AG04449 (cell line): ENCODE results near the gene CIB2.

Experiments
- CTCF ChIA-PET: fragments of 350-600 bp; formaldehyde crosslinking; extraction: SDS; loops from one replicate; lab custom pipeline; 2021; ENCODE audit warnings: antibody characterized with exemption; lab: Yijun Ruan, JAX
- POLR2A ChIA-PET: fragments of 400-600, 350-600 bp; formaldehyde crosslinking; extraction: SDS; loops from one replicate; lab custom pipeline; 2020; ENCODE audit warnings: antibody characterized with exemption, inconsistent platforms; lab: Yijun Ruan, JAX
- DNase-seq: peaks from one replicate; pipeline ENCODE4 v3.0.0-alpha.2; 2010; ENCODE audit warnings: low read depth, low spot score
- H3K4me3 ChIP-seq: 2 replicates; pipeline ENCODE4 v1.5.1; 2011; ENCODE audit warnings: low read depth, mild to moderate bottlenecking, control low read depth, low read length
- CTCF ChIP-seq: IDR thresholded peaks from one replicate; pipeline ENCODE4 v1.5.1; 2011; ENCODE audit warnings: mild to moderate bottlenecking, moderate library complexity, low read length, control low read depth, inconsistent platforms; ENCODE audit not compliant: insufficient read depth; ENCODE audit errors: missing control alignments

CIB2 gene

GRCh38 chr15:78129751-78130287 lies 1.4 kb downstream of the CIB2 start:
- DNase-seq: no peak
- ChIA-PET CTCF (interaction anchor here (0.6 to 14.9 kb wide), 16 partner anchors 8 to 471 kb away, joined by 3 to 145 read pairs (median 4); partner anchors contain the start of gene SKIC8), POLR2A (no interaction called here)

DNA sequence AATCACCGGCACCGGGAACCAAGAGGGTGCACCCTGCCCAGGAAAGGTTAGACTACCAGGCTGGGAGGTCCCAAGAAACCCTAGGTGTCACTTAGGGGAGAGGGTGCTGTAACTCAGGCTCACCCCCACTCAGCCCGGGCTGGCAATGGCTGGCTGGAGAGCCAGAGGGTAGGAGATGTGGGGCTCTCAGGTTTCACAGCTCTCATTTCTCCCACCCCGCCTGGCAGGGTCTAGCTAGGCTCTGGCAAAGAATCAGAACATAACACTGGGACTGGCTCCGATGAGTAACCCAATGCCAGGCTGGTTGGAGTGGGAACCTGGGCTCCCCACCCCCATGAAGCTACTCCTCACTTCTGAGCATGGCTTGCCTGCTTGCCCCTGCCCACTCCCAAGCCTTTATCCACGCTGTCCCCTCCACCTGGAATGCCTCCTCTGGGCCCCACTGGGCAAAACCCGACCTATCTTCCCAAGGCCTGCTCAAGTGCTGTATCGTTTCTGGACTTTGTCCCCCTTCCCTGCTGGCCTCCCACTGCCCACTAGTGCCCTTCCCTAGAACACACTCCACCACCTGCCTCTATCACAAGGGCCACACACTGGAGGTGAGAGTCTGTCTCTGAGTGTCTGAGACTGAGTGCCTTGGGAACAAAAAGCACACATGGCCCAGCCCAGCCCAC lies 2.0 kb downstream of the CIB2 start:
- DNase-seq: no peak
- no peak overlapping the region for H3K4me3 ChIP-seq
- TF ChIP-seq CTCF: no peak
- ChIA-PET POLR2A (no interaction called here), CTCF (interaction anchor here (1.1 to 14.9 kb wide), 5 partner anchors 16 to 163 kb away, joined by 3 to 145 read pairs (median 21); no protein-coding TSS in a partner anchor)

More at GRCh38 chr15:78129751-78130287, 1.4 kb downstream of the CIB2 start:
- H3K4me3 ChIP-seq: no peak overlapping the region
- TF ChIP-seq CTCF: no peak

DNA sequence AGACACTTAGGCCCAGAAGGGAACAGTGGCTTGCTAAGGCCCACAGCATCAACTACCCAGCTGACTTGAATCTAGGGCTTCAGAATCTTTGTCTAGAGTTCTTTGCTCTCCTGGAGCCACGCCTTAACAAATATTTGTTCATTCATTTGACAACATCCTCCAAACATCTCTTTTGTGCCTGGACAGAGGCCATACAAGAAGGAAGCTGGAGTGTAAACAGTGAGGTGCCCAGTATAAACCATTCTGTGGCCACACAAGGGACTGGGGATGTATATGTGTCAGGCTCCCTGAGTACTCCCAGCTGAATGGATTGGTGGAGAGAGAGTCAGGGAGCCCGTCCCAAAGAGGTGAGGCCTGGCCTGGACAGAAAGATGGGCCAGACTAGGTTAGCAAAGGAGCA lies 3.4 kb downstream of the CIB2 start:
- ChIA-PET POLR2A (no interaction called here), CTCF (interaction anchor here (1.0 to 14.9 kb wide), 4 partner anchors 12 to 169 kb away, joined by 3 to 145 read pairs (median 61); no protein-coding TSS in a partner anchor)
- no peak overlapping the region for H3K4me3 ChIP-seq
- no peak for DNase-seq
- TF ChIP-seq CTCF: no peak

DNA sequence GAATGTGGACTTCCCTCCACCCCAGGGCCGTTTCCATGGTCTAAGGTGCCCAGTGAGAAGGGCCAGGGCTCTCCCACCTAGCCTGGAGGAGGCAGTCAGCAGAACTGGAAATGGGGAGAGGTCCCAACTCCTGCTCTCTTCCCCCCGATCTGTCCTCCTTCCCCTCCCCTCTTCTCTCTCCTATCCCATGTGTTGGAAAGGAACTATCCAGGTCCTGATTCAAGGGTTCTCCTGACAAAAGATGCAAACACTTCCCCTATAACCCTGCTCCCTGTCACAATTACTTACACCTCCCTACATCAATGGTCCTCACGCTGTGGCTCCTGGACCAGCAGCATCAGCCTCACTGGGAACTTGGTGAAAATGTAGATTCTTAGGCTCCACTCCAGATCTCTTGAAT lies 6.0 kb downstream of the CIB2 start:
- no peak for TF ChIP-seq CTCF
- DNase-seq: no peak
- no peak overlapping the region for H3K4me3 ChIP-seq
- POLR2A ChIA-PET: interaction anchor here (0.6 kb wide), 1 partner anchor 30 kb away, joined by 3 read pairs; no protein-coding TSS in a partner anchor
- CTCF ChIA-PET: interaction anchor here (1.1 to 14.9 kb wide), 5 partner anchors 16 to 161 kb away, joined by 4 to 145 read pairs (median 13); no protein-coding TSS in a partner anchor

DNA sequence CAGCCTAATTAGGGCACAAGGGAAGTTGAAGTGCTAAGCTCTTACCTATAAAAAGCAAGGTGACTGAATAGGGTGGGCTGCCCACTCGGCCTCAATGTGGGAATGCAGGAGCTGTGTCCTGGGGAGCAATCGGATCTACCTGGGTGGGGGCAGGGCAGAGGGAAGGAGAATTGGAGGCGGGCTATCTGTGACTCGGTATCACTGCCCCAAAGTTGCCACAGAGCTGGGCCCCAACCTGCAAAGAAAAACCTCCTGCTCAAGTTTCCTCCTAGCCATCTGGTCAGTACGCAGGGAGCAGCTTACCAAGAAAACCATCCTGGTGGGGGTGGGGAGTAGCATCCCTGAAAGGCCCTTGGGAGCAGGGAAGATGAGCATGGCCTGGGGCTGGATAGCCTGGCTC lies 10.7 kb downstream of the CIB2 start:
- no peak overlapping the region for H3K4me3 ChIP-seq
- no peak for DNase-seq
- CTCF ChIA-PET: interaction anchor here (0.8 to 5.1 kb wide), 6 partner anchors 10 to 161 kb away, joined by 3 to 55 read pairs (median 8); partner anchors contain the start of gene CIB2
- TF ChIP-seq CTCF: no peak
- POLR2A ChIA-PET: no interaction called here

GRCh38 chr15:78112551-78112950 lies 18.7 kb downstream of the CIB2 start:
- no peak overlapping the region for H3K4me3 ChIP-seq
- ChIA-PET POLR2A (no interaction called here), CTCF (interaction anchor here (0.6 to 22.7 kb wide), 34 partner anchors 10 to 615 kb away, joined by 3 to 538 read pairs (median 4); partner anchors contain the start of genes ACSBG1, CIB2 and SKIC8)
- TF ChIP-seq CTCF: no peak
- no peak for DNase-seq
